Loucy (cell line): ENCODE data around the gene CNN2.

ENCODE experiments used
- CTCF ChIP-seq: fragments of 200-600 bp; sonication (generic); conservative IDR thresholded peaks from 2 replicates; pipeline ENCODE4 v1.5.1; 2014; ENCODE audit warnings: mild to moderate bottlenecking, antibody characterized with exemption, low read length
- EZH2phosphoT487 ChIP-seq: fragments of 200-600 bp; IDR thresholded peaks from 2 replicates; pipeline ENCODE4 v1.6.1; 2018; ENCODE audit warnings: antibody characterized with exemption, mild to moderate bottlenecking, moderate library complexity, borderline replicate concordance

- TF ChIP-seq CTCF (no peak), EZH2phosphoT487 (no peak)
These were observed 31.2 kb upstream of the CNN2 start for GRCh38 chr19:995051-995827.
